A549 (cell line): ENCODE measurements around the gene FBP2. TPM values are rescaled to one million over a fixed set of nuclear protein-coding genes. Genes with fewer than 3 reads are reported as not detected.

Experiments used
- ATAC-seq, 2 experiments: fragments of 200-7000 bp in 1 of 2; fragments of >200 bp in 1 of 2; cut with Nextera tagmentation in 1 of 2; cut with Tn5 transposase in 1 of 2; 3 replicates each; pipeline versions ENCODE4 v1.8.0 to v1.9.1; 2018 to 2020; ENCODE audit warnings: mild to moderate bottlenecking in 1 of 2, moderate library complexity in 1 of 2
- CTCF ChIA-PET: fragments of 300-600 bp; sonication (Branson Sonifier 250); formaldehyde crosslinking; extraction: SDS; loops from one replicate; lab custom pipeline; 2021; ENCODE audit warnings: antibody characterized with exemption, inconsistent platforms; lab: Yijun Ruan, JAX
- POLR2A ChIA-PET: fragments of 350-600 bp; formaldehyde crosslinking; extraction: SDS; loops from one replicate; lab custom pipeline; 2021; ENCODE audit warnings: antibody characterized with exemption, inconsistent platforms; lab: Yijun Ruan, JAX
- DNase-seq, 2 experiments: peaks; one replicate each; pipeline versions ENCODE4 v3.0.0 to v3.0.0-alpha.2; 2011 to 2016; ENCODE audit warnings: low read depth in 1 of 2, low spot score in 1 of 2
- FAIRE-seq: peaks from 2 replicates; lab custom pipeline; 2011; peaks lifted over from hg19 to GRCh38; lab: Jason Lieb, UNC
- H3K27ac ChIP-seq, 2 experiments: fragments of >200 bp; sonication (Bioruptor Twin); formaldehyde crosslinking; 3 replicates each; pipeline ENCODE4 v1.5.1; 2016 to 2017
- H3K4me1 ChIP-seq: fragments of >200 bp; sonication (Bioruptor Twin); formaldehyde crosslinking; 3 replicates; pipeline ENCODE4 v1.6.1; 2016
- H3K4me2 ChIP-seq: fragments of >200 bp; sonication (Bioruptor Twin); formaldehyde crosslinking; 3 replicates; pipeline ENCODE4 v1.6.1; 2016
- H3K4me3 ChIP-seq: fragments of >200 bp; sonication (Bioruptor Twin); formaldehyde crosslinking; 3 replicates; pipeline ENCODE4 v1.5.1; 2016
- H3K9me3 ChIP-seq: fragments of >200 bp; sonication (Bioruptor Twin); formaldehyde crosslinking; 3 replicates; pipeline ENCODE4 v1.6.1; 2016
- CBX2 ChIP-seq: fragments of 200-600 bp; sonication (generic); IDR thresholded peaks from 2 replicates; pipeline ENCODE4 v1.6.1; 2016; ENCODE audit warnings: low read depth, mild to moderate bottlenecking, borderline replicate concordance
- CBX8 ChIP-seq: fragments of 200-600 bp; sonication (generic); IDR thresholded peaks from 2 replicates; pipeline ENCODE4 v1.6.1; 2016
- CEBPB ChIP-seq, 2 experiments: fragments of >200 bp in 1 of 2; sonication (Bioruptor Twin) in 1 of 2; formaldehyde crosslinking in 1 of 2; IDR thresholded peaks; 2 replicates each; pipeline ENCODE4 v1.6.1; 2012 to 2016
- EHMT2 ChIP-seq: fragments of 200-600 bp; sonication (generic); IDR thresholded peaks from 2 replicates; pipeline ENCODE4 v1.6.1; 2016; ENCODE audit warnings: antibody characterized with exemption, low read depth, mild to moderate bottlenecking, moderate library complexity
- EP300 ChIP-seq, 2 experiments: fragments of >200 bp; sonication (Bioruptor Twin); formaldehyde crosslinking; IDR thresholded peaks; 2 replicates in 1 of 2; 3 replicates in 1 of 2; pipeline ENCODE4 v1.6.1; 2016 to 2017
- FOSB ChIP-seq: fragments of 250-450 bp; sonication (Bioruptor Pico); IDR thresholded peaks from 2 replicates; pipeline ENCODE4 v1.5.0; 2020; ENCODE audit warnings: mild to moderate bottlenecking, moderate library complexity
- FOSL2 ChIP-seq, 2 experiments: fragments of 450-650 bp in 1 of 2; fragments of >200 bp in 1 of 2; sonication (Bioruptor Twin) in 1 of 2; formaldehyde crosslinking; IDR thresholded peaks; 2 replicates each; pipeline versions ENCODE4 v1.5.0 to v1.6.1; 2016 to 2020; ENCODE audit warnings: mild to moderate bottlenecking in 1 of 2, moderate library complexity in 1 of 2
- GATA3 ChIP-seq: IDR thresholded peaks from 2 replicates; pipeline ENCODE4 v1.6.1; 2012; ENCODE audit warnings: borderline replicate concordance
- HOXA7 ChIP-seq: fragments of 250-450 bp; sonication (Bioruptor Pico); IDR thresholded peaks from 2 replicates; pipeline ENCODE4 v1.5.0; 2020; ENCODE audit warnings: mild to moderate bottlenecking, moderate library complexity
- HOXB13 ChIP-seq: fragments of 250-450 bp; sonication (Bioruptor Pico); IDR thresholded peaks from 2 replicates; pipeline ENCODE4 v1.5.0; 2020; ENCODE audit warnings: low read depth, mild to moderate bottlenecking, moderate library complexity
- JUN ChIP-seq, 2 experiments: fragments of >200 bp; sonication (Bioruptor Twin); formaldehyde crosslinking; IDR thresholded peaks; 2 replicates in 1 of 2; 3 replicates in 1 of 2; pipeline ENCODE4 v1.6.1; 2016 to 2017
- KDM5A ChIP-seq: fragments of 200-600 bp; sonication (generic); IDR thresholded peaks from 2 replicates; pipeline ENCODE4 v1.6.1; 2016; ENCODE audit warnings: antibody characterized with exemption, mild to moderate bottlenecking
- NFE2L2 ChIP-seq: fragments of 150-350 bp; conservative IDR thresholded peaks from 2 replicates; pipeline ENCODE4 v1.6.1; 2014; ENCODE audit warnings: low read length
- PHF8 ChIP-seq: fragments of 200-600 bp; sonication (generic); IDR thresholded peaks from 2 replicates; pipeline ENCODE4 v1.6.1; 2016; ENCODE audit warnings: low read depth, mild to moderate bottlenecking, antibody characterized with exemption, moderate library complexity, borderline replicate concordance
- POLR2AphosphoS2 ChIP-seq: conservative IDR thresholded peaks from 2 replicates; pipeline ENCODE4 v1.6.1; 2012; ENCODE audit warnings: low read length, improper control_type of control experiment, inconsistent platforms
- RARB ChIP-seq: fragments of 250-450 bp; sonication (Bioruptor Pico); IDR thresholded peaks from 2 replicates; pipeline ENCODE4 v1.8.0; 2021; ENCODE audit warnings: mild to moderate bottlenecking, moderate library complexity
- RFX5 ChIP-seq: fragments of 450-650 bp; IDR thresholded peaks from 2 replicates; pipeline ENCODE4 v1.7.1; 2014; ENCODE audit warnings: antibody characterized with exemption, mild to moderate bottlenecking, moderate library complexity
- ZC3H11A ChIP-seq: fragments of 450-650 bp; IDR thresholded peaks from 2 replicates; pipeline ENCODE4 v1.6.1; 2014; ENCODE audit warnings: antibody characterized with exemption, mild to moderate bottlenecking
- ZNF302 ChIP-seq: fragments of 250-450 bp; sonication (Bioruptor Pico); IDR thresholded peaks from 2 replicates; pipeline ENCODE4 v1.9.0; 2021; ENCODE audit warnings: inconsistent platforms, mild to moderate bottlenecking, moderate library complexity
- ZSCAN20 ChIP-seq: fragments of 250-450 bp; sonication (Bioruptor Pico); IDR thresholded peaks from 2 replicates; pipeline ENCODE4 v1.8.0; 2022; ENCODE audit warnings: mild to moderate bottlenecking, moderate library complexity
- WGBS: methylation state at CpG from one replicate; pipeline ENCODE4 v1.1.6; 2017; ENCODE audit errors: missing lambda C conversion rate; 5-methylcytosine and 5-hydroxymethylcytosine counted together
- polyA plus RNA-seq, 4 experiments: library from polyadenylated mRNA; depleted of rRNA in 3 of 4; stranded (reverse); fragments of >200 nt; fragmentation: RNase III in 1 of 4; extraction: RNeasy Plus Mini Kit Qiagen cat#74134 plus additional on column Dnase treatment in 1 of 4; gene quantifications; 2 replicates in 3 of 4; 3 replicates in 1 of 4; pipeline ENCODE4 v1.2.3, GENCODE V29; 2011 to 2017
- TF ChIP-seq, protein P1 (sequence below): IDR thresholded peaks from 2 replicates; pipeline ENCODE4 v1.6.1; 2012
- TF ChIP-seq, protein P2 (sequence below): fragments of 250-450 bp; sonication (Bioruptor Pico); IDR thresholded peaks from 2 replicates; pipeline ENCODE4 v1.5.0; 2021; ENCODE audit warnings: mild to moderate bottlenecking, moderate library complexity, borderline replicate concordance

FBP2 gene
- polyA plus RNA-seq, 2 of the 4 experiments (the other 2 are of a cell fraction) = not detected

DNA sequence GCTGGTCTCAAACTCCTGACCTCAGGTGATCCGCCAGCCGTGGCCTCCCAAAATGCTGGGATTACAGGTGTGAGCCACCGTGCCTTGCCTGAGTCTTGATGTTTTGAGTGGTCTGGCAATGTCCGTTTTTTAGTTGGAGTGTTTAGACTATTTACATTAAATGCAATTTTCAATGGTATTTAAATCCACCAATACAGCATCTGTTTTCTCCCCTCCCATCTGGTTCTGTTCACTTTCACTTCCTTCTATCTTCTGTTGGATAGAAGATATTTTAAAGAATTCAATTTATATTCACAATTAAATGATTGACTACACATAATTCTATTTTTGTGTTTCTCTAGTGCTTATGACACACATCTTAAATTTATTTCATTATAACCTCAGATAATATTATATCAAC is 64.7 kb downstream of the FBP2 start:
- H3K9me3 ChIP-seq = no peaks in the 10 kb centered on the region
- CTCF ChIA-PET = no interaction called here
- DNase-seq (no peak), ATAC-seq (no peak), FAIRE-seq (no peak)
- H3K4me1 ChIP-seq = peaks cover 10% of the 10 kb centered on the region; the same call in 2 of the 3 replicates
- TF ChIP-seq CEBPB (IDR thresholded peaks at IDR 0.05) (no peak), ZC3H11A (no peak), EP300 (IDR thresholded peaks at IDR 0.05) (no peak)
- 96% methylated on average over 4 of the region's 4 CpGs for WGBS
- POLR2A ChIA-PET = no interaction called here
- no peak overlapping the region for H3K4me3 ChIP-seq
- no peak overlapping the region for H3K27ac ChIP-seq
- H3K4me2 ChIP-seq = no peak overlapping the region

GRCh38 chr9:94526951-94527350 is 66.7 kb downstream of the FBP2 start:
- H3K4me3 ChIP-seq = no peak overlapping the region
- no peak for ATAC-seq
- ChIA-PET CTCF (interaction anchor here (1.6 kb wide), 1 partner anchor 13 kb away, joined by 3 read pairs; no protein-coding TSS in a partner anchor), POLR2A (no interaction called here)
- WGBS = 63% methylated on average over 1 of the region's 1 CpG
- H3K4me1 ChIP-seq = no peaks in the 10 kb centered on the region
- no peak overlapping the region for H3K4me2 ChIP-seq
- TF ChIP-seq FOSB (no peak), NFE2L2 (no peak), CBX8 (no peak), KDM5A (no peak), CEBPB (IDR thresholded peaks at IDR 0.05) (no peak), PHF8 (no peak)
- H3K9me3 ChIP-seq = no peaks in the 10 kb centered on the region
- no peak for FAIRE-seq
- H3K27ac ChIP-seq = no peak overlapping the region
- DNase-seq = no peak

- Histone ChIP-seq H3K27ac (no peak overlapping the region), H3K4me3 (no peak overlapping the region), H3K4me2 (no peak overlapping the region), H3K9me3 (no peaks in the 10 kb centered on the region), H3K4me1 (no peaks in the 10 kb centered on the region)
- WGBS = 92% methylated on average over 1 of the region's 1 CpG
- ChIA-PET CTCF (no interaction called here), POLR2A (no interaction called here)
- TF ChIP-seq, protein P1, sequence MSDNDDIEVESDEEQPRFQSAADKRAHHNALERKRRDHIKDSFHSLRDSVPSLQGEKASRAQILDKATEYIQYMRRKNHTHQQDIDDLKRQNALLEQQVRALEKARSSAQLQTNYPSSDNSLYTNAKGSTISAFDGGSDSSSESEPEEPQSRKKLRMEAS = no peak
- TF ChIP-seq EHMT2 (no peak), JUN (IDR thresholded peaks at IDR 0.05) (no peak), FOSL2 (IDR thresholded peaks at IDR 0.05) (no peak), FOSL2 (CRISPR knock-in tag; IDR thresholded peaks at IDR 0.05) (no peak), CBX8 (no peak)
- TF ChIP-seq, protein P2, sequence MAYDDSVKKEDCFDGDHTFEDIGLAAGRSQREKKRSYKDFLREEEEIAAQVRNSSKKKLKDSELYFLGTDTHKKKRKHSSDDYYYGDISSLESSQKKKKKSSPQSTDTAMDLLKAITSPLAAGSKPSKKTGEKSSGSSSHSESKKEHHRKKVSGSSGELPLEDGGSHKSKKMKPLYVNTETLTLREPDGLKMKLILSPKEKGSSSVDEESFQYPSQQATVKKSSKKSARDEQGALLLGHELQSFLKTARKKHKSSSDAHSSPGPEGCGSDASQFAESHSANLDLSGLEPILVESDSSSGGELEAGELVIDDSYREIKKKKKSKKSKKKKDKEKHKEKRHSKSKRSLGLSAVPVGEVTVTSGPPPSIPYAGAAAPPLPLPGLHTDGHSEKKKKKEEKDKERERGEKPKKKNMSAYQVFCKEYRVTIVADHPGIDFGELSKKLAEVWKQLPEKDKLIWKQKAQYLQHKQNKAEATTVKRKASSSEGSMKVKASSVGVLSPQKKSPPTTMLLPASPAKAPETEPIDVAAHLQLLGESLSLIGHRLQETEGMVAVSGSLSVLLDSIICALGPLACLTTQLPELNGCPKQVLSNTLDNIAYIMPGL (CRISPR knock-in tag) = no peak
- no peak for ATAC-seq
- DNase-seq = no peak
- no peak for FAIRE-seq
These were observed 67.4 kb downstream of the FBP2 start for GRCh38 chr9:94526271-94526670.

- FAIRE-seq = no peak
- no peak for DNase-seq
- no peak for ATAC-seq
- H3K4me1 ChIP-seq = no peaks in the 10 kb centered on the region
- no peak overlapping the region for H3K4me2 ChIP-seq
- WGBS = 95% methylated on average over 7 of the region's 7 CpGs
- H3K9me3 ChIP-seq = no peaks in the 10 kb centered on the region
- H3K4me3 ChIP-seq = no peak overlapping the region
- POLR2A ChIA-PET = no interaction called here
- no peak overlapping the region for H3K27ac ChIP-seq
- TF ChIP-seq CBX2 = no peak
- TF ChIP-seq HOXA7 = no peak
- TF ChIP-seq POLR2AphosphoS2 = no peak
- no peak for TF ChIP-seq RARB (CRISPR knock-in tag)
- TF ChIP-seq ZNF302 = no peak
- TF ChIP-seq GATA3 = no peak
- no peak for TF ChIP-seq ZSCAN20
- TF ChIP-seq EHMT2 = no peak
- TF ChIP-seq HOXB13 (CRISPR knock-in tag) = no peak
- no peak for TF ChIP-seq RFX5
- CTCF ChIA-PET = no interaction called here
These were observed 68.1 kb downstream of the FBP2 start for GRCh38 chr9:94525396-94526035.
